ENCODE results near the gene TUBB1. TPM values are rescaled to one million over a fixed set of nuclear protein-coding genes. Genes with fewer than 3 reads are reported as not detected.

Gene TUBB1
- total RNA-seq, 1 experiment from 2014 or later, result not detected

- CTCF ChIA-PET, result no interaction called here
Observed at GRCh38 chr20:59000326-59000725, 18.9 kb upstream of the TUBB1 start.

GRCh38 chr20:59001068-59001448, 18.2 kb upstream of the TUBB1 start:
- no peak overlapping the region for H3K27ac ChIP-seq (ENCODE audit: low read depth, low read length, poor library complexity, severe bottlenecking)
- no TSS peak for BruUV-seq (replicated peaks)
- no peaks in the 10 kb centered on the region for H3K27me3 ChIP-seq (replicated peaks; ENCODE audit: insufficient read depth, low read depth, low read length, poor library complexity)
- TF ChIP-seq EZH2 (IDR thresholded peaks at IDR 0.05; ENCODE audit: borderline replicate concordance, low read depth, low read length, poor library complexity, severe bottlenecking) (no peak), CTCF (conservative IDR thresholded peaks at IDR 0.05; ENCODE audit: low read depth, low read length) (no peak)
- H3K4me1 ChIP-seq (ENCODE audit: insufficient read depth, low read length, poor library complexity, severe bottlenecking), result peaks cover 8% of the 10 kb centered on the region
- intact Hi-C loops (cut with micrococcal nuclease; ENCODE audit: unreplicated experiment), result no loop called here
- H3K4me3 ChIP-seq (ENCODE audit: low read depth, low read length, poor library complexity, severe bottlenecking), result no peak overlapping the region
- ChIA-PET CTCF (no interaction called here), POLR2A (ENCODE audit: low non-redundant PET) (interaction anchor here (0.6 kb wide), 1 partner anchor 1778 kb away, joined by 3 read pairs; no protein-coding TSS in a partner anchor)
- H3K9me3 ChIP-seq (ENCODE audit: low read depth, low read length, poor library complexity, severe bottlenecking), result no peaks in the 10 kb centered on the region
- DNase-seq (ENCODE audit: low spot score), result no peak
- peaks cover 2% of the 10 kb centered on the region for H3K36me3 ChIP-seq (ENCODE audit: insufficient read depth, low read length, poor library complexity, severe bottlenecking)

More at GRCh38 chr20:59000326-59000725, 18.9 kb upstream of the TUBB1 start:
- DNase-seq (ENCODE audit: low spot score), result no peak
- H3K4me1 ChIP-seq (ENCODE audit: insufficient read depth, low read length, poor library complexity, severe bottlenecking), result peaks cover 6% of the 10 kb centered on the region
- no peaks in the 10 kb centered on the region for H3K27me3 ChIP-seq (replicated peaks; ENCODE audit: insufficient read depth, low read depth, low read length, poor library complexity)
- H3K9me3 ChIP-seq (ENCODE audit: low read depth, low read length, poor library complexity, severe bottlenecking), result no peaks in the 10 kb centered on the region
- no peak overlapping the region for H3K4me3 ChIP-seq (ENCODE audit: low read depth, low read length, poor library complexity, severe bottlenecking)
- peaks cover 10% of the 10 kb centered on the region for H3K36me3 ChIP-seq (ENCODE audit: insufficient read depth, low read length, poor library complexity, severe bottlenecking)
- no peak overlapping the region for H3K27ac ChIP-seq (ENCODE audit: low read depth, low read length, poor library complexity, severe bottlenecking)
- POLR2A ChIA-PET (ENCODE audit: low non-redundant PET), result interaction anchor here (0.6 kb wide), 1 partner anchor 1779 kb away, joined by 3 read pairs; no protein-coding TSS in a partner anchor
- TF ChIP-seq EZH2 (IDR thresholded peaks at IDR 0.05; ENCODE audit: borderline replicate concordance, low read depth, low read length, poor library complexity, severe bottlenecking), result no peak
- TF ChIP-seq CTCF (conservative IDR thresholded peaks at IDR 0.05; ENCODE audit: low read depth, low read length), result no peak
- intact Hi-C loops (cut with micrococcal nuclease; ENCODE audit: unreplicated experiment), result no loop called here
- BruUV-seq (replicated peaks), result no TSS peak

GRCh38 chr20:59001449-59002171, 17.6 kb upstream of the TUBB1 start:
- DNase-seq (ENCODE audit: low spot score), result no peak
- no peak overlapping the region for H3K4me3 ChIP-seq (ENCODE audit: low read depth, low read length, poor library complexity, severe bottlenecking)
- H3K9me3 ChIP-seq (ENCODE audit: low read depth, low read length, poor library complexity, severe bottlenecking), result no peaks in the 10 kb centered on the region
- H3K27ac ChIP-seq (ENCODE audit: low read depth, low read length, poor library complexity, severe bottlenecking), result no peak overlapping the region
- ChIA-PET POLR2A (ENCODE audit: low non-redundant PET) (no interaction called here), CTCF (no interaction called here)
- H3K4me1 ChIP-seq (ENCODE audit: insufficient read depth, low read length, poor library complexity, severe bottlenecking), result peaks cover 8% of the 10 kb centered on the region
- intact Hi-C loops (cut with micrococcal nuclease; ENCODE audit: unreplicated experiment), result no loop called here
- BruUV-seq (replicated peaks), result no TSS peak
- H3K27me3 ChIP-seq (replicated peaks; ENCODE audit: insufficient read depth, low read depth, low read length, poor library complexity), result no peaks in the 10 kb centered on the region
- TF ChIP-seq EZH2 (IDR thresholded peaks at IDR 0.05; ENCODE audit: borderline replicate concordance, low read depth, low read length, poor library complexity, severe bottlenecking) (no peak), CTCF (conservative IDR thresholded peaks at IDR 0.05; ENCODE audit: low read depth, low read length) (no peak)
- H3K36me3 ChIP-seq (ENCODE audit: insufficient read depth, low read length, poor library complexity, severe bottlenecking), result no peaks in the 10 kb centered on the region

Measured in A673 (cell line).